SK-N-SH (cell line): ENCODE results near the gene DLG1. TPM values are rescaled to one million over a fixed set of nuclear protein-coding genes. Genes with fewer than 3 reads are reported as not detected.

Experiments
- CTCF ChIA-PET: fragments of 300-600, 350-600 bp; formaldehyde crosslinking; extraction: SDS; loops from one replicate; lab custom pipeline; 2021; lab: Yijun Ruan, JAX
- POLR2A ChIA-PET: fragments of 350-600 bp; sonication (Branson Sonifier 250); formaldehyde crosslinking; extraction: SDS; loops from one replicate; lab custom pipeline; 2020; ENCODE audit warnings: antibody characterized with exemption, inconsistent platforms; lab: Yijun Ruan, JAX
- DNase-seq: peaks from one replicate; pipeline ENCODE4 v3.0.0; 2012
- H2AFZ ChIP-seq: fragments of 200-600 bp; sonication (generic); 2 replicates; pipeline ENCODE4 v1.8.1; 2016; ENCODE audit warnings: antibody characterized with exemption, mild to moderate bottlenecking, low read depth
- H3F3A ChIP-seq: fragments of 200-600 bp; sonication (generic); replicated peaks from 2 replicates; pipeline ENCODE3; 2016; ENCODE audit warnings: antibody characterized with exemption, mild to moderate bottlenecking; ENCODE audit not compliant: insufficient read depth
- H3K27ac ChIP-seq, 2 experiments: fragments of 200-500 bp in 1 of 2; fragments of 200-600 bp in 1 of 2; sonication (Bioruptor generic) in 1 of 2; sonication (generic), shearing (Covaris generic) in 1 of 2; 2 replicates each; pipeline versions ENCODE4 v1.5.1 to v1.6.1; 2014 to 2016; ENCODE audit warnings: low read depth in 2 of 2, inconsistent platforms in 1 of 2, low read length in 1 of 2, mild to moderate bottlenecking in 1 of 2, mixed read lengths in 1 of 2
- H3K27me3 ChIP-seq: fragments of 200-600 bp; sonication (generic), shearing (Covaris generic); 2 replicates; pipeline ENCODE4 v1.6.1; 2016; ENCODE audit warnings: mixed run types; ENCODE audit not compliant: insufficient read depth
- H3K36me3 ChIP-seq, 2 experiments: fragments of 200-500 bp in 1 of 2; fragments of 200-600 bp in 1 of 2; sonication (Bioruptor generic) in 1 of 2; sonication (generic) in 1 of 2; replicated peaks in 1 of 2; 2 replicates each; pipeline versions ENCODE3 to v1.5.1; 2014 to 2016; ENCODE audit warnings: low read length in 1 of 2, mild to moderate bottlenecking in 1 of 2; ENCODE audit not compliant: insufficient read depth in 2 of 2, control insufficient read depth in 1 of 2
- H3K4me1 ChIP-seq, 2 experiments: fragments of 200-500 bp in 1 of 2; fragments of 200-600 bp in 1 of 2; sonication (Bioruptor generic) in 1 of 2; sonication (generic), shearing (Covaris generic) in 1 of 2; 2 replicates each; pipeline versions ENCODE4 v1.5.1 to v1.6.1; 2014 to 2016; ENCODE audit warnings: low read depth in 1 of 2, low read length in 1 of 2, mixed run types in 1 of 2; ENCODE audit not compliant: insufficient read depth in 2 of 2, control insufficient read depth in 1 of 2
- H3K4me2 ChIP-seq: fragments of 200-600 bp; sonication (generic), shearing (Covaris generic); 2 replicates; pipeline ENCODE4 v1.6.1; 2017; ENCODE audit warnings: mixed run types
- H3K4me3 ChIP-seq, 2 experiments: fragments of 200-500 bp in 1 of 2; fragments of 200-600 bp in 1 of 2; sonication (Bioruptor generic) in 1 of 2; sonication (generic), shearing (Covaris generic) in 1 of 2; 2 replicates each; pipeline versions ENCODE4 v1.5.1 to v1.8.1; 2014 to 2016; ENCODE audit warnings: low read depth in 2 of 2, inconsistent platforms in 1 of 2, low read length in 1 of 2, mild to moderate bottlenecking in 1 of 2, mixed read lengths in 1 of 2, moderate library complexity in 1 of 2
- H3K79me2 ChIP-seq: fragments of 200-600 bp; sonication (generic); 2 replicates; pipeline ENCODE4 v1.8.1; 2017; ENCODE audit warnings: mild to moderate bottlenecking; ENCODE audit not compliant: insufficient read depth
- H3K9ac ChIP-seq: fragments of 200-600 bp; sonication (generic); 2 replicates; pipeline ENCODE4 v1.6.1; 2017; ENCODE audit warnings: mixed run types
- H3K9me2 ChIP-seq: fragments of 200-600 bp; sonication (generic); 2 replicates; pipeline ENCODE4 v1.6.1; 2017; ENCODE audit warnings: mixed run types
- H3K9me3 ChIP-seq: fragments of 200-600 bp; sonication (generic); 2 replicates; pipeline ENCODE4 v1.6.1; 2017; ENCODE audit warnings: mixed run types, mild to moderate bottlenecking, moderate library complexity
- H4K20me1 ChIP-seq: fragments of 200-600 bp; sonication (generic); 2 replicates; pipeline ENCODE4 v1.6.1; 2017; ENCODE audit warnings: mild to moderate bottlenecking, mixed run types; ENCODE audit not compliant: insufficient read depth
- EP300 ChIP-seq, 2 experiments: IDR thresholded peaks; 2 replicates each; pipeline versions ENCODE4 v1.4.0 to v1.6.1; 2012; ENCODE audit warnings: borderline replicate concordance in 1 of 2, low read depth in 1 of 2, low read length in 1 of 2
- FOXJ3 ChIP-seq: sonication (generic); formaldehyde crosslinking; IDR thresholded peaks from 2 replicates; pipeline ENCODE4 v1.5.1; 2020; ENCODE audit warnings: mild to moderate bottlenecking, missing genetic modification reagents
- GATA2 ChIP-seq: sonication (generic); formaldehyde crosslinking; IDR thresholded peaks from 2 replicates; pipeline ENCODE4 v1.5.0; 2020; ENCODE audit warnings: mild to moderate bottlenecking, missing genetic modification reagents
- IRF3 ChIP-seq: fragments of 150-350 bp; IDR thresholded peaks from 2 replicates; pipeline ENCODE4 v1.6.1; 2016; ENCODE audit warnings: mild to moderate bottlenecking, low read depth, low read length
- MEF2A ChIP-seq: IDR thresholded peaks from 2 replicates; pipeline ENCODE4 v1.4.0; 2012; ENCODE audit warnings: low read depth, borderline replicate concordance
- REST ChIP-seq: IDR thresholded peaks from 2 replicates; pipeline ENCODE4 v1.6.1; 2012; ENCODE audit warnings: mild to moderate bottlenecking, low read depth, low read length, moderate library complexity
- RFX5 ChIP-seq: IDR thresholded peaks from 2 replicates; pipeline ENCODE4 v1.6.1; 2012; ENCODE audit warnings: mild to moderate bottlenecking, improper control_type of control experiment, low read length
- USF1 ChIP-seq: IDR thresholded peaks from 2 replicates; pipeline ENCODE4 v1.4.0; 2012; ENCODE audit warnings: low read depth, borderline replicate concordance
- USF2 ChIP-seq: fragments of 150-350 bp; IDR thresholded peaks from 2 replicates; pipeline ENCODE4 v1.6.1; 2017; ENCODE audit warnings: antibody characterized with exemption, low read length, low read depth, borderline replicate concordance
- WGBS: methylation state at CpG from one replicate; pipeline ENCODE4 v1.1.6; 2017; ENCODE audit warnings: low lambda C conversion rate; 5-methylcytosine and 5-hydroxymethylcytosine counted together
- polyA plus RNA-seq, 3 experiments: library from polyadenylated mRNA; depleted of rRNA; stranded (reverse); fragments of >200 nt; gene quantifications; 2 replicates each; pipeline ENCODE4 v1.2.3, GENCODE V29; 2012

DLG1 gene
- polyA plus RNA-seq, 1 of the 3 experiments (the other 2 are of a cell fraction), result 16.5 TPM

GRCh38 chr3:197305854-197306253 lies 7.4 kb upstream of the DLG1 start:
- H3K27me3 ChIP-seq, result no peaks in the 10 kb centered on the region
- ChIA-PET POLR2A (no interaction called here), CTCF (interaction anchor here (0.9 to 1.2 kb wide), 2 partner anchors 48 to 81 kb away, joined by 3 read pairs; no protein-coding TSS in a partner anchor)
- H3K9me3 ChIP-seq, result no peaks in the 10 kb centered on the region
- H3K36me3 ChIP-seq, result no peaks in the 10 kb centered on the region
- no peaks in the 10 kb centered on the region for H4K20me1 ChIP-seq
- no peak overlapping the region for H3K4me2 ChIP-seq
- H3F3A ChIP-seq, result peaks cover 20% of the 10 kb centered on the region
- H3K9me2 ChIP-seq, result no peaks in the 10 kb centered on the region
- TF ChIP-seq MEF2A (no peak), REST (no peak), RFX5 (no peak), USF2 (no peak), FOXJ3 (CRISPR knock-in tag) (no peak), EP300 (IDR thresholded peaks at IDR 0.05; ENCODE audit: borderline replicate concordance in 1 of 2, low read depth in 1 of 2, low read length in 1 of 2) (no peak)
- no peak overlapping the region for H2AFZ ChIP-seq
- H3K79me2 ChIP-seq, result no peaks in the 10 kb centered on the region
- peaks cover 2 to 26% of the 10 kb centered on the region in 2 experiments; a peak in 3 of 4 replicates for H3K4me1 ChIP-seq
- no peak overlapping the region for H3K9ac ChIP-seq
- no peak for DNase-seq
- H3K27ac ChIP-seq, result peak overlapping the region in 1 of 2 experiments; percentile 44; a peak in 1 of 4 replicates
- no peak overlapping the region for H3K4me3 ChIP-seq
- 39% methylated on average over 1 of the region's 1 CpG for WGBS

GRCh38 chr3:197303452-197303851 lies 5.0 kb upstream of the DLG1 start:
- POLR2A ChIA-PET, result no interaction called here
- no peaks in the 10 kb centered on the region for H3K9me3 ChIP-seq
- no peak overlapping the region for H3K4me2 ChIP-seq
- H3K4me1 ChIP-seq, result peaks cover 6 to 18% of the 10 kb centered on the region in 2 experiments; a peak in 2 of 4 replicates
- DNase-seq, result no peak
- no peak overlapping the region for H3K9ac ChIP-seq
- H3K27ac ChIP-seq, result no peak overlapping the region
- peaks cover 10% of the 10 kb centered on the region for H3F3A ChIP-seq
- WGBS, result 78% methylated on average over 6 of the region's 6 CpGs
- H3K79me2 ChIP-seq, result no peaks in the 10 kb centered on the region
- H3K4me3 ChIP-seq, result no peak overlapping the region
- CTCF ChIA-PET, result interaction anchor here (0.7 kb wide), 1 partner anchor 163 kb away, joined by 3 read pairs; no protein-coding TSS in a partner anchor
- H4K20me1 ChIP-seq, result no peaks in the 10 kb centered on the region
- H3K36me3 ChIP-seq, result no peaks in the 10 kb centered on the region
- no peaks in the 10 kb centered on the region for H3K9me2 ChIP-seq
- H3K27me3 ChIP-seq, result no peaks in the 10 kb centered on the region
- no peak overlapping the region for H2AFZ ChIP-seq
- no peak for TF ChIP-seq REST
- no peak for TF ChIP-seq USF1
- TF ChIP-seq GATA2 (CRISPR knock-in tag), result no peak
- TF ChIP-seq IRF3, result no peak
- TF ChIP-seq RFX5, result no peak
